SU-DHL-6 (cell line): ENCODE data around the gene ATXN2.

Experiments
- H2AFZ ChIP-seq: fragments of 200-600 bp; sonication (generic); 2 replicates; pipeline ENCODE4 v1.6.1; 2014; ENCODE audit warnings: low read depth, mild to moderate bottlenecking, moderate library complexity, mixed read lengths, antibody characterized with exemption, low read length; ENCODE audit not compliant: severe bottlenecking
- H3F3A ChIP-seq: fragments of 200-600 bp; shearing (Covaris generic); 2 replicates; pipeline ENCODE4 v1.6.0; 2016; ENCODE audit warnings: antibody characterized with exemption, mild to moderate bottlenecking; ENCODE audit not compliant: insufficient read depth
- H3K27ac ChIP-seq: fragments of 200-600 bp; sonication (generic); 2 replicates; pipeline ENCODE4 v1.5.1; 2016; ENCODE audit warnings: low read depth, mild to moderate bottlenecking, low read length, moderate library complexity, mixed read lengths
- H3K27me3 ChIP-seq: fragments of 200-600 bp; sonication (generic), shearing (Covaris generic); 2 replicates; pipeline ENCODE4 v1.6.0; 2014; ENCODE audit warnings: mild to moderate bottlenecking, low read length
- H3K36me3 ChIP-seq: fragments of 200-600 bp; sonication (generic); 2 replicates; pipeline ENCODE4 v1.6.1; 2014; ENCODE audit warnings: mild to moderate bottlenecking, low read length, mixed read lengths
- H3K4me2 ChIP-seq: fragments of 300-600, 200-600 bp; shearing (Covaris generic), sonication (generic); 2 replicates; pipeline ENCODE4 v1.6.0; 2014; ENCODE audit warnings: low read length, low read depth, mild to moderate bottlenecking; ENCODE audit not compliant: poor library complexity, severe bottlenecking
- H3K4me3 ChIP-seq: fragments of 200-600 bp; sonication (generic); 2 replicates; pipeline ENCODE4 v1.5.1; 2014; ENCODE audit warnings: antibody characterized with exemption, low read length, mild to moderate bottlenecking, mixed read lengths; ENCODE audit not compliant: insufficient read depth, poor library complexity, severe bottlenecking
- H3K79me2 ChIP-seq: fragments of 200-600 bp; sonication (generic); 2 replicates; pipeline ENCODE4 v1.6.1; 2014; ENCODE audit warnings: mild to moderate bottlenecking, low read length, moderate library complexity; ENCODE audit not compliant: insufficient read depth
- H3K9ac ChIP-seq: fragments of 200-600 bp; sonication (generic); 2 replicates; pipeline ENCODE4 v1.7.0; 2014; ENCODE audit warnings: mild to moderate bottlenecking, low read length
- H3K9me2 ChIP-seq: fragments of 200-600 bp; sonication (generic); replicated peaks from 2 replicates; pipeline ENCODE4 v1.6.1; 2014; ENCODE audit warnings: low read length; ENCODE audit not compliant: insufficient read depth
- H3K9me3 ChIP-seq: fragments of 200-600 bp; sonication (generic); 2 replicates; pipeline ENCODE4 v1.6.1; 2014; ENCODE audit warnings: low read length, mixed read lengths; ENCODE audit not compliant: insufficient read depth
- H4K20me1 ChIP-seq: fragments of 200-600 bp; sonication (generic); 2 replicates; pipeline ENCODE4 v1.6.1; 2014; ENCODE audit warnings: low read depth, mild to moderate bottlenecking, antibody characterized with exemption, low read length, moderate library complexity, mixed read lengths
- CTCF ChIP-seq: fragments of 200-600 bp; sonication (generic); IDR thresholded peaks from one replicate; pipeline ENCODE4 v1.5.1; 2017; ENCODE audit warnings: antibody characterized with exemption, mild to moderate bottlenecking, low read length, moderate library complexity; ENCODE audit not compliant: insufficient read depth, poor library complexity, severe bottlenecking
- EZH2phosphoT487 ChIP-seq: fragments of 200-600 bp; sonication (generic), shearing (Covaris generic); conservative IDR thresholded peaks from 2 replicates; pipeline ENCODE4 v1.6.1; 2018; ENCODE audit warnings: mild to moderate bottlenecking, antibody characterized with exemption, low read length, moderate library complexity, mixed read lengths

ATXN2 gene

DNA sequence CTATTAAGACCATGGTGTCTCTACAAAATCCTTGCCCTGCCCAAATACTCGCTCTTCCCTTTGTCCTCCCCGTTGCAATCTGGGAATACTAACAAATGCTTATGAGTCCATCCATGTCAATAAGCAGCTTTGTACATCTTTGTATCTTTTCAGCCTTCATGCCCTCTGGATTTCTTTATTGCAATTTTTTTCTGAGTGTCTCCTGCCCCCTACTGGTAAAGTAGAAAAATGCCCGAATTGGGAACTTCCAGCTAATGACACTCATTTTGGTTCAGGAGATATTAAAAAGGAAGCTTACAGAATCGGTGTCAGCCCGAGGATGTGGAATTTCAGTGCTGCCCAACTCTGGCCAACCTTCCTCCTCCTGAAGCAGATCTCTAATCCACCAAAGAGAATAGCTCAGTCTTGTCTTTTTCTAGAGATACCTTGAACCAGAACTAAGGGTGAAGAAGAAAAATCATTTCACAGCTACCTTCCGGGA, 147.4 kb downstream of the ATXN2 start:
- Histone ChIP-seq H3K79me2 (no peaks in the 10 kb centered on the region), H3K27ac (peak overlapping the region; percentile 33; the same call in 1 of the 2 replicates), H3K36me3 (peaks cover 6% of the 10 kb centered on the region; the same call in 1 of the 2 replicates), H3K9ac (no peak overlapping the region), H4K20me1 (no peaks in the 10 kb centered on the region), H3F3A (peaks cover 32% of the 10 kb centered on the region), H3K4me3 (no peak overlapping the region), H3K9me3 (no peaks in the 10 kb centered on the region), H2AFZ (no peak overlapping the region), H3K9me2 (no peaks in the 10 kb centered on the region), H3K4me2 (no peak overlapping the region), H3K27me3 (no peaks in the 10 kb centered on the region)
- TF ChIP-seq CTCF (peak; percentile 84), EZH2phosphoT487 (no peak)

GRCh38 chr12:111451232-111451631, 147.9 kb downstream of the ATXN2 start:
- Histone ChIP-seq H3K4me2 (no peak overlapping the region), H4K20me1 (no peaks in the 10 kb centered on the region), H3K36me3 (peaks cover 6% of the 10 kb centered on the region; the same call in 1 of the 2 replicates), H3K27ac (peak overlapping the region; percentile 33; the same call in 1 of the 2 replicates), H3K27me3 (no peaks in the 10 kb centered on the region), H3K9me2 (no peaks in the 10 kb centered on the region), H3K9ac (no peak overlapping the region), H3F3A (peaks cover 32% of the 10 kb centered on the region), H2AFZ (no peak overlapping the region), H3K9me3 (no peaks in the 10 kb centered on the region), H3K4me3 (no peak overlapping the region), H3K79me2 (0 out of 2 replicates have a peak, but pooled peaks cover 2% of the 10 kb centered on the region)
- TF ChIP-seq CTCF = no peak
- TF ChIP-seq EZH2phosphoT487 = no peak

DNA sequence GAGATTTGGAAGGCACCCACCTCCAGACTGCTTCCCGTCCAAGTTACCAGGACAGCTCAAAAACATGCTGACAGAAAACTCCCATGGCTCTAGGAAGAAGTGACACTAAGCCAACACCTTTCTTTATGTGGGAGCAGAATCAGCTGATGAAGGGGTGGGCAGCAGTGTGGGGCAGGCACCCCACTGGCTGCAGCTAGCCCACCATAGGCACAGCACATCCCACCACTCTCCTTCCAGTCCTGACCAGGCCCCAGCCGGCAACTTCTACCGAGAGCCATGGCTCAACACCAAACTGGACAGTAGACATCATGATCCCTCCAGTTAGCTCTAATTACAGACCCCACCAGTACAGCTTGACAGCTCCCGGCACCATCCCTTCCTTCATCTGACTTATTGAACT, 148.4 kb downstream of the ATXN2 start:
- Histone ChIP-seq H3K9me2 (no peaks in the 10 kb centered on the region), H2AFZ (no peak overlapping the region), H3K4me3 (no peak overlapping the region), H3K79me2 (peaks cover 6% of the 10 kb centered on the region; the same call in 1 of the 2 replicates), H3K27ac (peak overlapping the region; percentile 33; the same call in 1 of the 2 replicates), H3K36me3 (peaks cover 6% of the 10 kb centered on the region; the same call in 1 of the 2 replicates), H4K20me1 (no peaks in the 10 kb centered on the region), H3K27me3 (no peaks in the 10 kb centered on the region), H3F3A (peaks cover 32% of the 10 kb centered on the region), H3K9ac (no peak overlapping the region), H3K4me2 (no peak overlapping the region), H3K9me3 (no peaks in the 10 kb centered on the region)
- no peak for TF ChIP-seq CTCF
- no peak for TF ChIP-seq EZH2phosphoT487
